Epithelial cell of esophagus (primary cell): ENCODE results near the gene TEX50.
A peak's percentile ranks its signal among the peaks of the same experiment; 100 is the strongest.

Experiments used
- DNase-seq: peaks from one replicate; pipeline ENCODE4 v3.0.0; 2010; ENCODE audit warnings: low read depth
- H3K4me3 ChIP-seq: 2 replicates; pipeline ENCODE4 v1.5.1; 2011; ENCODE audit warnings: mild to moderate bottlenecking, low read length, control low read depth
- CTCF ChIP-seq: IDR thresholded peaks from 2 replicates; pipeline ENCODE4 v1.5.1; 2011; ENCODE audit warnings: low read depth, mild to moderate bottlenecking, low read length, control low read depth, inconsistent platforms; ENCODE audit not compliant: insufficient read depth; ENCODE audit errors: missing control alignments

TEX50 gene

GRCh38 chr1:173646656-173647055 is 11.5 kb downstream of the TEX50 start:
- peak; percentile 54 for DNase-seq
- no peak for TF ChIP-seq CTCF

GRCh38 chr1:173648880-173649605 is 13.9 kb downstream of the TEX50 start:
- DNase-seq, result no peak
- no peak for TF ChIP-seq CTCF
- H3K4me3 ChIP-seq, result no peak overlapping the region

More at GRCh38 chr1:173646656-173647055, 11.5 kb downstream of the TEX50 start:
- H3K4me3 ChIP-seq, result no peak overlapping the region

GRCh38 chr1:173660306-173660705 is 25.2 kb downstream of the TEX50 start:
- no peak for TF ChIP-seq CTCF
- DNase-seq, result peak; percentile 60
- no peak overlapping the region for H3K4me3 ChIP-seq

- TF ChIP-seq CTCF, result no peak
- peak; percentile 80 for DNase-seq
These were observed 26.1 kb downstream of the TEX50 start for GRCh38 chr1:173661271-173661670.

GRCh38 chr1:173661763-173662162 is 26.6 kb downstream of the TEX50 start:
- no peak for TF ChIP-seq CTCF
- DNase-seq, result no peak
- H3K4me3 ChIP-seq, result no peak overlapping the region

More at GRCh38 chr1:173661271-173661670, 26.1 kb downstream of the TEX50 start:
- H3K4me3 ChIP-seq, result no peak overlapping the region

GRCh38 chr1:173663159-173663558 is 28.0 kb downstream of the TEX50 start:
- no peak overlapping the region for H3K4me3 ChIP-seq
- no peak for DNase-seq
- TF ChIP-seq CTCF, result no peak

- H3K4me3 ChIP-seq, result no peak overlapping the region
- no peak for TF ChIP-seq CTCF
- DNase-seq, result peak; percentile 78
These were observed 31.5 kb downstream of the TEX50 start for GRCh38 chr1:173666646-173667045.
